HepG2 (cell line): ENCODE data around the gene PCYOX1L.

ENCODE experiments used
- TAF1 ChIP-seq: sonication (generic); formaldehyde crosslinking; IDR thresholded peaks from 2 replicates; pipeline ENCODE4 v1.4.0; 2020; ENCODE audit warnings: missing genetic modification reagents
- ZBTB20 ChIP-seq: sonication (generic); formaldehyde crosslinking; IDR thresholded peaks from 2 replicates; pipeline ENCODE4 v1.8.1; 2023; ENCODE audit warnings: missing genetic modification reagents, low read depth, mild to moderate bottlenecking, borderline replicate concordance
- TF ChIP-seq, protein P1 (sequence below): IDR thresholded peaks from 2 replicates; pipeline ENCODE4 v1.6.1; 2012; ENCODE audit warnings: inconsistent platforms

DNA sequence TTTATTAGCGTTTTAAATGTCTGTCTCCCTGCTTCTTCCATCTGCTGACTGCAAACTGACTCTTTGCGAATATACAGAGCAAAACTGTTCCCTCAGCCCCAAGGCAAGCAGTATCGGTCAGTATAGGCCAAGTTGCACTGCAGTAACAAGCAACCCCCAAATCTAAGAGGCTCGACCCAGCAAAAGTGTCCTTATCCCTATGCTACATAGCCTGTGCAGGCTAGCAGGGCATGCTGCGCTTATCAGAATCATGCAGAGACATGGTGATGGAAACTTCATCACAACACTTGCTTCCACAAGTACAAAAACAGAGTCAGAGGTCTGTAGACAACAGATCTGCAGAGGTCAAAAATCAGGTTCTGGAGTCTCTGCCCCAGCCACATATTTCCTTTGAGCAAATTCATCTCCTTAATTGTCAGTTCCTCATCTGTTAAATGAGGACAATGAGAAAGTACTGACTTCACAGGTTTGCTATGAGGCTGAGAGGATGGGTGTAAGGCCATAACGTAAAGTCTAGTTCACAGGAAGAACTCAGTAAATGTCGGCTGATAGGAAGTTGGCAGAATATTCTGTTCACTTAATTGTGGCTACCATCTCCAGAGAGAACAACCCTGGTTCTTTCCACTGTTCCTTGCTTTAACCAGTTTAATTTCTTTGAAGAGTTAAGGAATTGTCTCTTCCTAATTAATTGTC, 30.8 kb downstream of the PCYOX1L start:
- TF ChIP-seq TAF1 (CRISPR knock-in tag) = no peak
- TF ChIP-seq, protein P1, sequence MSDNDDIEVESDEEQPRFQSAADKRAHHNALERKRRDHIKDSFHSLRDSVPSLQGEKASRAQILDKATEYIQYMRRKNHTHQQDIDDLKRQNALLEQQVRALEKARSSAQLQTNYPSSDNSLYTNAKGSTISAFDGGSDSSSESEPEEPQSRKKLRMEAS = no peak
- TF ChIP-seq ZBTB20 (CRISPR knock-in tag) = no peak
